ENCODE data around the gene IFFO2. TPM values are rescaled to one million over a fixed set of nuclear protein-coding genes. Genes with fewer than 3 reads are reported as not detected.

IFFO2 gene
- total and polyA plus RNA-seq, 2 of the 13 experiments (the other 11 are each of a cell fraction or from before 2014, with no cell fraction given) = 7.3 to 16.7 TPM

DNA sequence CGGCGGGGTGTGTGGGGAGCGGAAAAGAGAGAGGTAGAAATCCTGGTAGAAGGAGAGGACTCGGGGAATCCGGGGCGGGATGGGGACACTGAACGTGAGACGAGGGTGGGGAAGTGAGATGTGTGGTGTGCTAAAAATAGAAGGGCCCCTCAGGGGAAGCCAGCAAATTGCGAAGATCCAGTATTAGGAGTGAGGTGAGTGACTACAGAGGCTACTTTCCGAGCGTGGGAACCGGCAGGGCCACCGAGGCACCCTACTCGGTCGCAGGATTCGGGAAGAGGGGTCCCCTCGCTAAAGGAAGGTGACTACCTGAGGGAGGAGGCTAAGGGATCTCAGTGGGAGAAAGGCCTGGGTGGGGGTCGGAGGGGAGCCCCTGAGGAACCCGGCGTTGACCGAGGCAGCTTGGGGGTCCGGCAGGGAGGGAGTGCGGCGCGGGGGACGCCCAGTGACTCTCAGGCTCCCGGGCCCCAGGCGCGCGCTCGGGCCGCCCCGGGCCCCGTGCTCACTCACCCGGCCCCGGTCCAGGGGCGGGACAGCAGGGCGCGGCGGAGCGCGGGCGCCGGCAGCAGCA, 54.4 kb downstream of the IFFO2 start (continued):
- TF ChIP-seq PRPF4 (IDR thresholded peaks at IDR 0.05; ENCODE audit: low read depth, low read length, poor library complexity, severe bottlenecking) = no peak
- no peak for TF ChIP-seq ZSCAN9 (CRISPR knock-in tag; IDR thresholded peaks at IDR 0.05; ENCODE audit: borderline replicate concordance)
- TF ChIP-seq, protein P1, sequence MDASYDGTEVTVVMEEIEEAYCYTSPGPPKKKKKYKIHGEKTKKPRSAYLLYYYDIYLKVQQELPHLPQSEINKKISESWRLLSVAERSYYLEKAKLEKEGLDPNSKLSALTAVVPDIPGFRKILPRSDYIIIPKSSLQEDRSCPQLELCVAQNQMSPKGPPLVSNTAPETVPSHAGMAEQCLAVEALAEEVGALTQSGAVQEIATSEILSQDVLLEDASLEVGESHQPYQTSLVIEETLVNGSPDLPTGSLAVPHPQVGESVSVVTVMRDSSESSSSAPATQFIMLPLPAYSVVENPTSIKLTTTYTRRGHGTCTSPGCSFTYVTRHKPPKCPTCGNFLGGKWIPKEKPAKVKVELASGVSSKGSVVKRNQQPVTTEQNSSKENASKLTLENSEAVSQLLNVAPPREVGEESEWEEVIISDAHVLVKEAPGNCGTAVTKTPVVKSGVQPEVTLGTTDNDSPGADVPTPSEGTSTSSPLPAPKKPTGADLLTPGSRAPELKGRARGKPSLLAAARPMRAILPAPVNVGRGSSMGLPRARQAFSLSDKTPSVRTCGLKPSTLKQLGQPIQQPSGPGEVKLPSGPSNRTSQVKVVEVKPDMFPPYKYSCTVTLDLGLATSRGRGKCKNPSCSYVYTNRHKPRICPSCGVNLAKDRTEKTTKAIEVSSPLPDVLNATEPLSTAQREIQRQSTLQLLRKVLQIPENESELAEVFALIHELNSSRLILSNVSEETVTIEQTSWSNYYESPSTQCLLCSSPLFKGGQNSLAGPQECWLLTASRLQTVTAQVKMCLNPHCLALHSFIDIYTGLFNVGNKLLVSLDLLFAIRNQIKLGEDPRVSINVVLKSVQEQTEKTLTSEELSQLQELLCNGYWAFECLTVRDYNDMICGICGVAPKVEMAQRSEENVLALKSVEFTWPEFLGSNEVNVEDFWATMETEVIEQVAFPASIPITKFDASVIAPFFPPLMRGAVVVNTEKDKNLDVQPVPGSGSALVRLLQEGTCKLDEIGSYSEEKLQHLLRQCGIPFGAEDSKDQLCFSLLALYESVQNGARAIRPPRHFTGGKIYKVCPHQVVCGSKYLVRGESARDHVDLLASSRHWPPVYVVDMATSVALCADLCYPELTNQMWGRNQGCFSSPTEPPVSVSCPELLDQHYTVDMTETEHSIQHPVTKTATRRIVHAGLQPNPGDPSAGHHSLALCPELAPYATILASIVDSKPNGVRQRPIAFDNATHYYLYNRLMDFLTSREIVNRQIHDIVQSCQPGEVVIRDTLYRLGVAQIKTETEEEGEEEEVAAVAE (CRISPR knock-in tag; IDR thresholded peaks at IDR 0.05; ENCODE audit: borderline replicate concordance) = no peak
- TF ChIP-seq NFYC (CRISPR knock-in tag; IDR thresholded peaks at IDR 0.05) = no peak
- TF ChIP-seq ZNF124 (CRISPR knock-in tag; IDR thresholded peaks at IDR 0.05) = no peak
- TF ChIP-seq THYN1 (CRISPR knock-in tag; IDR thresholded peaks at IDR 0.05; ENCODE audit: borderline replicate concordance, low read depth) = no peak
- peak; percentile 54; the same call in 1 of the 2 replicates for TF ChIP-seq BRD4 (CRISPR knock-in tag; IDR thresholded peaks at IDR 0.05)
- TF ChIP-seq, protein P2, sequence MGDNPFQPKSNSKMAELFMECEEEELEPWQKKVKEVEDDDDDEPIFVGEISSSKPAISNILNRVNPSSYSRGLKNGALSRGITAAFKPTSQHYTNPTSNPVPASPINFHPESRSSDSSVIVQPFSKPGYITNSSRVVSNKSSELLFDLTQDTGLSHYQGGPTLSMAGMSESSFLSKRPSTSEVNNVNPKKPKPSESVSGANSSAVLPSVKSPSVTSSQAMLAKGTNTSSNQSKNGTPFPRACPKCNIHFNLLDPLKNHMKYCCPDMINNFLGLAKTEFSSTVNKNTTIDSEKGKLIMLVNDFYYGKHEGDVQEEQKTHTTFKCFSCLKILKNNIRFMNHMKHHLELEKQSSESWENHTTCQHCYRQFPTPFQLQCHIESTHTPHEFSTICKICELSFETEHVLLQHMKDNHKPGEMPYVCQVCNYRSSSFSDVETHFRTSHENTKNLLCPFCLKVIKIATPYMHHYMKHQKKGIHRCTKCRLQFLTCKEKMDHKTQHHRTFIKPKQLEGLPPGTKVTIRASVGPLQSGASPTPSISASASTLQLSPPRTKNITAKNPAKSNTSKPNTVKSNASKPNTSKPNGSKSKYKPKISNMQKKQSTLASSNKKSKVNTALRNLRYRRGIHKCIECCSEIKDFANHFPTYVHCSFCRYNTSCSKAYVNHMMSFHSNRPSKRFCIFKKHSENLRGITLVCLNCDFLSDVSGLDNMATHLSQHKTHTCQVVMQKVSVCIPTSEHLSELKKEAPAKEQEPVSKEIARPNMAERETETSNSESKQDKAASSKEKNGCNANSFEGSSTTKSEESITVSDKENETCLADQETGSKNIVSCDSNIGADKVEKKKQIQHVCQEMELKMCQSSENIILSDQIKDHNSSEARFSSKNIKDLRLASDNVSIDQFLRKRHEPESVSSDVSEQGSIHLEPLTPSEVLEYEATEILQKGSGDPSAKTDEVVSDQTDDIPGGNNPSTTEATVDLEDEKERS (CRISPR knock-in tag; IDR thresholded peaks at IDR 0.05) = no peak
- no peak for TF ChIP-seq NFKB2 (CRISPR knock-in tag; IDR thresholded peaks at IDR 0.05; ENCODE audit: borderline replicate concordance)
- no peak for TF ChIP-seq MAF1 (CRISPR knock-in tag; IDR thresholded peaks at IDR 0.05; ENCODE audit: borderline replicate concordance)
